GM21619 (cell line): ENCODE measurements around the gene KIAA0513.

ENCODE experiments used
- ATAC-seq: cut with Tn5 transposase; IDR thresholded peaks from one replicate; pipeline ENCODE4 v1.9.1; 2021; ENCODE audit not compliant: unreplicated experiment

KIAA0513 gene

DNA sequence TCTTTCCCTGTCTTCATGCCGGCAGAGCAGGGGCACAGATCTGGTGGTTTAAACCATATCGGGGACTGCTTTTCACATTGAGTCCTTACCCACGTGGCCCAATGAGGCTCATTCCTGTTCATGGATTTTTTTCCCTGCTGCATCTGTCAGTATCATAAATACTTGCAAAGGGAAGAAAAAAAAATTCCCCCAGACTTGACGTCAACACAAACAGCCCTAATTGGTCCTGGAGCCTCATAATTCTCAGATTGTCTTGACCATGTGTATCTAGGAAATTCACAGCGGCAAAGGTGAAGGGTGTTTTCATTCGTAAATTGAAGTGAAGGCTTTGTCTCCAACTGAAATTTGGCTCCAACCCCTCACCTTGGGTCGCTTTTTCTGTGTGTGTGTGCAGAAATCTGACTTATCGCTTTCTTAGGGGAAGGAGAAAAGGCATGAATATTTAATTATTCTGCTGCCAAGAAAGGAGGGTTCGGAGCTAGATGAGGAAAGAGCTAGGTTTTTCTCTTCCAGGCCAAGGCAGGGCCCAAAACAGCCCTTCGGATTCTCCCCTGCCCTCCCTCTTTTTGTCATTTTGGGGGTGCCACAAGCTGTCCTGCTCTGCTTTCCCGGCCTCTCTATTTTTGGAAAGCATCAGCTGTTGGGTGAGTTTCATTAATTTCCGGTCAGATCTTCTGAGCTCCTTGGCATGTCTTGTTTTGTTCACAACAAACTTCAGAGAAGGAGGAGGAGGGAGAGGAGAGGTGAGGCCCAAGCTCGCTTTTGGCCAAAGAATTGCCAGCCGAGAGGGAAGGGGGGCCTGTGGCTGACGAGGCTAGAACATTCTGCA is 102.5 kb downstream of the KIAA0513 start:
- ATAC-seq, result no peak

DNA sequence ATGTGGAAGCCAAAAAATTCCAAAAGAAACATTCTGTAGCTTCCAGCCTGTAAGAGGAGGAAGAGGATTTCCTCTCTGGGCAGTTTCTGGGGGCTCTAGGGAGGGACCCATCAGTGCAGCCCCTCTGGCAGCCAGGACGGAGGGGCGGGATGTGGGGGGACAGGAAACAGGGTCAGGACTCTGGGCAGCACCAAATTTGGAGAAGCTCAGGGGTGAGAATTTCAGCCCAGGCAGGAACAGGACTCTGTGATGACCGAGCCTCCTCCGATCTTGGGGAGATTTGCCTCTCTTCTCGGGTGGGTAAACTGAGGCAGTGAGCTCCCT is 103.1 kb downstream of the KIAA0513 start:
- no peak for ATAC-seq

- ATAC-seq, result no peak
Observed at GRCh38 chr16:85132456-85133289, 105.1 kb downstream of the KIAA0513 start.

DNA sequence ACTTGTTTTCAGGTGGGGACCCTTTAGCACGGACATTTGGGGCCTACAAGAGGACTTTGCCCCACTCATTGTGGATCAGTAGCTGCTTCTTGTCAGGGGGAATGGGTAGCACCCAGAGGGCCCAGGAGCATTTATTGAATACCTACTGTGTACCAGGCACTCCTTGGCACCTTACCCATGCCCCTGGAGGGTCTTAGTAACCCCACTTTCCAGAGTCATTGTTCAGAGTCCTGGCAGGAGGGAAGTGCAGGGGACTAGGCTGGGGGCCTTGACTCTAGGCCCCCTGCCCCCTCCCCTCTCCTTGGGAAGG is 105.7 kb downstream of the KIAA0513 start:
- no peak for ATAC-seq

DNA sequence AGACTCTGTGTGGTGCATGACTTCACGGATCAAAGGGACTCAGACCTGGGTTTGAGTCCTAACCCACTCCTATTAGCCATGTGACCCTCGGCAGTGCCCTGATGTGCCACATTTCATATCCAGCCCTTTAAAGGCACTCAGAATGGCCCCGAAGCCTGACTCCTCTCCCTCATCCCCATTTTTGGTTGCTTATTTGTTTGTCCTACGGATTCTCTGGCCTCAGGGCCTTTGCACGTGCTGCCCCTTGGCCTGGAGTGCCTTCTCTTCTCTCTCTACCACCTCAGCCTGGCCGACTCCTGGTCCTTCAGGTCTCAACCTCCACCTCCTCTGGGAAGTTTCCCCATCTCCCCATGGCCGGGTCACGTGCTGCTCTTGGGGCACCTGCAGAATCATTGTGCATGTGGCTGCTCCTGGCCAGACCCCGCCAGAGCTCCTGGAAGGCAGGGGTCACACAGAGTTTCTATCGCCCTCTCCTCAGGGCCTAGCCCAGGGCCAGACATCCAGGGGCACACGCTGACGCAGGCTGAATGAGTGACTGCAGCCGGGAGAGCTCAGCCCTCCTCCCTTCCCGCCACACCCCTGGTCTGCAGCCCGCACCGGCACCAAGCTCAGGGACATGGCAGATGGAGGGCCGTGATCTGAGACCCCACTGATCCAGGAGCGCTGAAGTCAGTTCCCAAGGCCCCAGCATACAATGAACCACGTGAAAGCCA is 106.6 kb downstream of the KIAA0513 start:
- ATAC-seq, result no peak

GRCh38 chr16:85134789-85135142 is 107.2 kb downstream of the KIAA0513 start:
- ATAC-seq, result no peak

GRCh38 chr16:85136213-85136701 is 108.7 kb downstream of the KIAA0513 start:
- no peak for ATAC-seq

DNA sequence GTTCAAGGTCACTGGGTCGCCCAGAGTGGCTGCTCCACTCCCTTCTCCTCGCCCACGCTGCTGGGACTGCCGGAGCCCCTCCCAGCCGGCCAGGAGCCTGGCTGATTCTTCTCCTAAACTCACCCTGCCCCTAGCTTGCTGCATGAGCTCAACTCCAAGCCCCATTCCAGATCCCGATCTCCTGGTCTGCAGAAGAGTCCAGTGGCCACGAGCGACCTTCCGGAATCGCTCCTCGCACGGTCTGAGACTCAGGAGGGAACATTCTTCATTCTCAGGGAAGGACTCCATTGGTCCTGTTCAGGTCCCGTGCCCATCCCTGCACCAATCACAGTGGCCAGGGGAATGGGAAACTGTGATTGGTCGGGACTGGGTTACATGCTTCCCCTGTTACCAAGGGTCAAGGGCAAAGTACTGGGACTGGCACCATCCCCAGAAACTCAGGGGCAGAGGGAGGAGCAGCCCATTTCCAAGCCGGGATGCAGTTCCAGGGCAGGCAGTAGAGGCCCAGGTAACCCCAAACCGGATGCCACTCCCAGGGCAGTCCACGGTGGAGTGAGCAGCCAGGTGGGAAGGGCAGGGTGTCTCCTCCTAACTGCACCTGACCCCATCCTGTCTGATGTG is 109.2 kb downstream of the KIAA0513 start:
- ATAC-seq, result no peak

DNA sequence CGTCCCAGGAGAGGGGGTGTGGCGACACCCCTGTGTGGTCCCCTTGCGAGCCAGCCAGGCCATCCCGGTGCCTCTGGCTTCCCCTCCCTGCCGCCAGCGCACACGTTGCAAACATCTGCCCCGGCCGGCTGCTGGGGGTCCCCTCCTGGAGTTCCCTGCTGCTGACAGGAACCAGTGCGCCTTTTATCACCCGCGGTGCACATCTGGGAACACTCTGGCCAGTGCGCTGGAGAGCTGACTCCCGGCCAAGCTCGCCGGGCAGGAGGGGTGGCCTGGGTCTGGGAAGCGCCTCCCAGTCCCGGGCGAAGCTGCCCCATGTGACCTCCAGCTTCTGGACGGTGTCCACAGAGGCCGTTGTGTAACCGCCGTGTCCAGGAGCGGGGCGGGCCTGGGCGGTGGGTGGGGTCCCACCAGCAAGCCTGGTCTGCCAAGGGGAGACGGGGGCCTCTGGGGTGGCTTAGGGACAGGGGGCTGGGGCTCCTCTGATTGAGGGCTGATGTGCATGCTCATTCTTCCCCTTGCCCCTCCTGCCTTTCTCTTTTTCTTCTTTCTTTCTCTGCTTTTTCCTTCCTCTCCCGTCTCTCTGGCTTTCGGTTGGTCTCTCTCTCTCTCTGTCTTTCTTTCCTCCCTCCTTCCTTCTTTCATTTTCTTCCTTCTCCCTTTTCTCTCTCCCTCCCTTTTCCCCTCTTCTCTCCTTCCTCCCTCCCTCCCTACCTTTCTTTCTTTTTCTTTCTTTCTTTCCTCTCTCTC is 109.9 kb downstream of the KIAA0513 start:
- ATAC-seq, result no peak

GRCh38 chr16:85138073-85138824 is 110.7 kb downstream of the KIAA0513 start:
- ATAC-seq, result no peak

- no peak for ATAC-seq
Observed at GRCh38 chr16:85138825-85139627, 111.4 kb downstream of the KIAA0513 start.

GRCh38 chr16:85139881-85140339 is 112.3 kb downstream of the KIAA0513 start:
- ATAC-seq, result no peak

DNA sequence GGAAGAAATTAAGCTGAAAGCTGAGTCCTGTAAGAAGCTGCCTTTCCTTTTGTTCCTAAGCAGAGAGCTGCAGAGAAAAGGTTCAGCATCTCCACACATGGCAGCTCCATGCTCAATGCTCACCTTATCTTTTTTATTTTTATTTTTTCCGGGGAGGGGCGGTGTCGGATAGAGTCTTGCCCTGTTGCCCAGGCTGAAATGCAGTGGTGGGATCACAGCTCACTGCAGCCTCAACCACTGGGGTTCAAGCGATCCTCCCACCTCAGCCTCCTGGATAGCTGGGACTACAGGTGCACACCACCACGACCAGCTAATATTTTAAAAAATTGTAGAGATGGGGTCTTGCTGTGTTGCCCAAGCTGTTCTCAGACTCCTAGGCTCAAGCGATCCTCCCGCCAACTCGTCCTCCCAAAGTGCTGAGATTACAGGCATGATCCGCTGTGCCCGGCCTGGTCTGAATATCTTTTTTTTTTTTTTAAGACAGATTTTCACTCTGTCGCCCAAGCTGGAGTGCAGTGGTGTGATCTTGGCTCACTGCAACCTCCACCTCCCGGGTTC is 112.9 kb downstream of the KIAA0513 start:
- no peak for ATAC-seq

GRCh38 chr16:85141491-85142128 is 114.0 kb downstream of the KIAA0513 start:
- no peak for ATAC-seq

DNA sequence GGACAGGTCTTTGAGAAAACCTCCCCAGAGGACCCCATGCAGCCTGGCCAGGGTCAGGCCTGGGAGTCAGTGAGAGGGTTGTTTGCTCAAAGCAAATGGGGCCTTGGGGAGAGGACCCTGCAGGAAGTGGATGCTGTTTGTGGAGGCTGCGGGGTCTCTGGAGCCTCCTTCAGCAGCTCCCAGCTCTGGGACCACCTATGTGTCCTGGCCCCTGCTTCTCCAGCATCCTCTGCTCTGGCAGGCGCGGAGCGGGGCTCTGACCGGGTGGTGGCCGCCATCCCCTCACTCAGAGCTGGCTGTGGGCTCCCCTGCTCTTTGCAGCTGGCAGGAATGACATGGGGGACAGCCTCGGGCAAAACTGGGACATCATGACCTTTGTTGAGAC is 114.5 kb downstream of the KIAA0513 start:
- no peak for ATAC-seq

- no peak for ATAC-seq
Observed at GRCh38 chr16:85142771-85143211, 115.2 kb downstream of the KIAA0513 start.
